HG02981 (cell line): ENCODE results near the gene CYP46A1.
"Not testable (repeated sequence)": the region's sequence is repeated elsewhere in the genome, so short reads cannot be mapped to it uniquely, and the experiment has no call there.

Source experiments
- ATAC-seq: cut with Tn5 transposase; IDR thresholded peaks from one replicate; pipeline ENCODE4 v1.9.1; 2021; ENCODE audit warnings: mild to moderate bottlenecking, moderate library complexity; ENCODE audit not compliant: unreplicated experiment

CYP46A1 gene

DNA sequence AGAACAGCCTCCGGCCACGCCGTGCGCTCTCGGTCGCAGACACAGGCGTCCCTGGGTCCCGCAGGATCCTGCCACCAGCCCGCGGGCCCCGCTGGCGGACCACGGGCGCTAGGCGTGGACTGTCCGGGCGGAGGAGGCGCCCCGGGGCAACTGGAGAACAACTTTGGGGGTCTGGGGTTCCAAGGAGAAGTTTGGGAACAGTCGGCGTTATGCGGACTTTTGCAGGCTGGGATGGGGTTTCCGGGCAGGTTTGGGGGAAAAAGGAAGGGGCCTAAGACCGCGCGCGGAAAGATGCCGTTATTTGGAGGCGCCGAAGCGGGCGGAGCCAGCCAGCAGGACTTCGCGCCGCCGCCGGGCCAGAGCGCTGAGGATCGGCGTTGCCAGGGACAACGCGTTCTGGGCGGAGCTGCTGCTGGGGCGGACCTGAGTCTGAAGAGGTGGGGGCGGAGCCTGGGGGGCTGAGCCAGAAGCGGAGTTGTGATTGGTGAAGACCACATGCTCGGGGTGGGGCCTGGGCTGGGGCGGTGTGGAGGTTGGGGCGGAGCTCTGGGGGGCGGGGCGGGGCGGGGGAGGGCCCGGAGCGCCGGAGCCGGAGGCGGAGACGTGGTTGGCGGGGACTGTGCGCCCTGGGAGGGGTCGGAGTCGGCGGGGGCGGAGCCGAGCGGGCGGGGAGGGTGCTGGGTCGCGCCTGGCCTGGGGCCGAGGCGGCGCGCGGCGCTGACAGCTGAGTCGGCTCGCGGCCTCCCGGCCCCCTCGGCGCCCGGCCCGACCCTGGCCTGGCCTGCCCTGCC, at the start of gene CYP46A1:
Gene CYP46A1 (plus strand): TSS at position 680 of the 791 bp plus-strand sequence. CDS start 120 bp downstream, outside the sequence.
- ATAC-seq: peak; percentile 94

DNA sequence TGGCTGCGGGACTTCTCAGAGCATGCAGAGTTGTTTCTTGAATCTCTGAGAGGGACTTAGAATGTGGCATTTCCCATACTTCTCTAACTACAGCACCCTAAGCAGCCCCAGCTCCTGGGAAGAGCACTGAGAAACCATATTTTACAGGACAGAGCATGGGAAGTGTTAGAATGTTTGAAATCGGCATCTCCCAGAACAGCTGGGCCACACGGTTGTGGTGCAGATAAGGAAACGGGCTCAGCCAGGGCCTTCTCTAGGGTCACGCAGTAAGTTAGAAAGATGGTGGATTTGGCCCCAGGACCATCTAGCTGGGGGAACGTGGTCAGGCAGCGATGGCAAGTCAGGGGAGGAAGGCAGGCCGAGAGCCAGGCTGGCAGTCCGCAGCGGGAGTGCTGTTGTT, 49.7 kb upstream of the CYP46A1 start:
- no peak for ATAC-seq

DNA sequence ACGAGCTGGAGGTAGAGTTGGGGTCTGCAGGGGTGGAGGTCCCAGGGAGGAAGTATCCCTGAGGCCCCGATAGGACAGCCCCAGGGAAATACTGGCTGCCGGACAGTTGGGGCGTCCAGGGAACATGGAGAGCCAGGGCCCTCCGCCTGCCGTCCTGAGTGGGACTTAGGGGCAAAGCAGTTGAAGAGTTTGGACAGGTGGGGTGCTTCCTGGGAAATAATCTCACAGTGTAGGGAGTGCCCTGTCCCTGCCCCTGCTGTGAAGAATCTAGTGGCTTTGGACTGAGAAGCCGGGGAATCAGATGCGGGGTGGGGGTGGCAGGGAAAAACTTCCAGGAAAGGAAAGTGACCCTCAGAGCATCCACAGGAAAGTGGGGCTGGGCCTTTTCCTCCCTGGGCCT, 49.0 kb upstream of the CYP46A1 start:
- no peak for ATAC-seq

DNA sequence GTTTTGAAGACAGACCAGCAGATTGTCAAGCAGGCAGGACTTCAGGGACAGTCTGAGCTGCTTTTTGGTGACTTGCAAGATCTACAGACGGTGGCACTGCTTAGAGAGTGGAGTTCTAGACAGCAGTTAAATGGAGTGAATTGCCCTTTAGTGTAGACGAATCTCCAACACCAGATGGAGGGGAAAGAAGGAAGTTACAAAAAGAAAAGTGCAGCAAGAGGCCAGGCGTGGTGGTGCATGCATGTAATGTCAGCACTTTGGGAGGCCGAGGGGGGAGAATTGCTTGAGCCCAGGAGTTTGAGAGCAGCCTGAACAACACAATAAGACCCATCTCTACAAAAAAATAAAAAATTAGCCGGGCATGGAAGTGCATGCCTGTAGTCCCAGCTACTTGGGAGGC, 47.6 kb upstream of the CYP46A1 start:
- ATAC-seq: no peak

DNA sequence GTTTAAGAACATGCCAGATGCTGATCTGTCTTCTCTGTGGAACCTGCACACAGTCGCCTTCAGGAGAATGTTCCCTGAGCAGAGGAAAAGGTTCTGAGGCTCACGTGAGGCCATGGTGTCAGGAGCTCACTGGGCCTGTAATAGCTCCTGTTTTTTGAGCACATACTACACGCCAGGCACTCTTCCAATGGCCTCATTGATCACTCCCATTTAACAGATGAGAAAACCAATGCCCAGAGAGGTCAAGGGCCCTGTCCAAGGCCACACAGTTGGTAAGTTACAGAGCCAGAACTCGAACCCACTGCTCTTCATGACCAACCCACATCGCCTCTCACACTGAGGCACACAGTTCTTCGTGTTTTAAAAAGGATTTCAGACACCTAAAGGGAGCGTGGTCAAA, 46.5 kb upstream of the CYP46A1 start:
- ATAC-seq: no peak

DNA sequence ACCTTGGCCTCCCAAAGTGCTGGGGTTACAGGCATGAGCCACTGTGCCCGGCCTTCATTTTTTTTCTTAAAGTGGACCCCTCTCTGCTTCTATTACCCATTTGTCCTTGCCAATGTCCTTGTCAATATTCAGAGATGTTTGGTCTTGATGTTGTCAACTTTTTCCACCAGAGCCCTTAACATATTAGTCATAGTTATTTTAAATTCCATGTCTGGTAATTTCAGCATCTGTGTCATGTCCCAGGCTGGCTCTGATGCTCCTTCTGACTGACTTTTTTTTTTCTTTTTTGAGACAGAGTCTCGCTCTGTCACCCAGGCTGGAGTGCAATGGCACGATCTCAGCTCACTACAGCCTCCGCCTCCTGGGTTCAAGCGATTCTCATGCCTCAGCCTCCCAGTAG, 41.3 kb upstream of the CYP46A1 start:
- not testable (repeated sequence) for ATAC-seq

DNA sequence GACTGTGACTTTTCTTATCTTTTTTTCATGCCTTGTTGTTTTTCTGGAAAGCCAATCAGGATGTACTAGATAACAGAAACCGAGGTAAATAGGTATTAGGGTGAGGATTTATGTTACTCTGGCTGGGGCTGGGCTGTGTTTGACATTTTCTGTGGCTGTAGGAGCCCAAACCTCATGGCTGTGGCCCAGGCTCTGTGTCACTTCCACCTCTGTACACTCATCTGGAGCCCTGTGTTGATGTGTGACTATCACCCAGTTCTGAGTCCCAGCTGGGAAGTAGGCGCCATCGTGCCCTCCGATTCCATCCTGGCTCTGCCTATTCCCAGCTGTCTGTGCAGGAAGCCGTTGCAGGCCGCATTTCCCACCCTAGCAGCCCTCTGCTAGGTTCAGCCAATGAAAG, 40.8 kb upstream of the CYP46A1 start:
- ATAC-seq: no peak

DNA sequence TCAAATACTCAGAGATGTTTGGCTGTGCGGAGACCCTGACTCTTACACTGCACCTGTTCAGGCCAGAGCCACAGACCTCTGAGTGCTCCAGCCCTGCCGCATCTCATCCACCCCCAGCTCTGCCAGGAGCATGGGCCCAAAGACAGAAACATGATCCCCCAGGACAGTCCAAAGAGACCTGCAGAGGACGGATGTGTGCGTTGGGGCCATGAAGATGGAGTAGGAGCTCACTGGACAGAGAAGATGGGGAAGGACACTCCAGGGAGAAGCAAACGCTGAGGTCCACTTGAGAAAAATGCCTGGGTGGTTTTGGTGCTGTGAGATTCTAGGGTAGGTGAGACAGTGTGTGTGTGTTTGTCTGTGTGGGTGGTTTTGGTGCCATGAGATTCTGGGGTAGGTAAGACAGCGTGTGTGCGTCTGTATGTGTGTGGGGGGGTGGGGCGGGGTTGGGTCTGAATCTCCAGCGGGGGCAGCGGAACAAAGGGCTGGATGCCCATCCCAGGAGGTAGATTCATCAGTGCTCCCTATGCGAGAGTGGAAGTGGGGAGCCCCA, 40.0 kb upstream of the CYP46A1 start:
- ATAC-seq: no peak

DNA sequence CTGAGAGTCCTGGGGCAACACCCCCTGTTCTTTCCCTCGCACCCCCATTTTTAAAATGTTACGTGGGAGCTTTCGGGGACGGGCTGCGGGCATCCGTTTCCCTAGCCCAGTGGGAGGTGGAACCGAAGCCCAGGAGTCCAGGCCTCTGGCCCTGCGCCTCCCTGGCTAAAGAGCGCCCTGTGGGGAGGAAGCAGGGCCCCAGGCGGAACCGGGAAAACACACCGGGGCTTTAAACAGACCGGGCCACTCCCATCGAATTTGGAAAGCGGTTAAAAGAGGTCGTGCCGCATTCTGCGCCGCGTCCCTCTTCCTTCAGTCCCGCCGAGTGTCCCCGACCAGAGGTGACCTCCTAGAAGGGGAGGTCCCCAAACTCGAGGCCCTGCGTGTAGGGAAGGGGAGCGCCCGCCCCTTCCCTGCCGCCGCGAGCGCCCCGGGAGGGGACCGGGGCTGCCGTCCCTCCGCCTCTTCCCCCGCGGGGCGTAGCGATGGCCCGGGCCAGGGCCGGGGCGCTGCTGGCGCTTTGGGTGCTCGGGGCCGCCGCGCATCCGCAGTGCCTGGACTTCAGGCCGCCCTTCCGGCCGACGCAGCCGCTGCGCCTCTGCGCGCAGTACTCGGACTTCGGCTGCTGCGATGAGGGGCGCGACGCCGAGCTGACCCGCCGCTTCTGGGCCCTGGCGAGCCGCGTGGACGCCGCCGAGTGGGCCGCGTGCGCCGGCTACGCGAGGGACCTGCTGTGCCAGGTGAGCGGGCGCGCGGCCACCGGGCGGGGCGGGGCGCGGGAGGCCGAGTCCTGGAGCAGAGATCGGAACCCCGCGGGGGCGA, 39.2 kb upstream of the CYP46A1 start, which contains the start of gene HHIPL1:
Gene HHIPL1 (plus strand): TSS at position 407 of the 822 bp plus-strand sequence. CDS start 79 bp downstream, at position 486.
- ATAC-seq: no peak

DNA sequence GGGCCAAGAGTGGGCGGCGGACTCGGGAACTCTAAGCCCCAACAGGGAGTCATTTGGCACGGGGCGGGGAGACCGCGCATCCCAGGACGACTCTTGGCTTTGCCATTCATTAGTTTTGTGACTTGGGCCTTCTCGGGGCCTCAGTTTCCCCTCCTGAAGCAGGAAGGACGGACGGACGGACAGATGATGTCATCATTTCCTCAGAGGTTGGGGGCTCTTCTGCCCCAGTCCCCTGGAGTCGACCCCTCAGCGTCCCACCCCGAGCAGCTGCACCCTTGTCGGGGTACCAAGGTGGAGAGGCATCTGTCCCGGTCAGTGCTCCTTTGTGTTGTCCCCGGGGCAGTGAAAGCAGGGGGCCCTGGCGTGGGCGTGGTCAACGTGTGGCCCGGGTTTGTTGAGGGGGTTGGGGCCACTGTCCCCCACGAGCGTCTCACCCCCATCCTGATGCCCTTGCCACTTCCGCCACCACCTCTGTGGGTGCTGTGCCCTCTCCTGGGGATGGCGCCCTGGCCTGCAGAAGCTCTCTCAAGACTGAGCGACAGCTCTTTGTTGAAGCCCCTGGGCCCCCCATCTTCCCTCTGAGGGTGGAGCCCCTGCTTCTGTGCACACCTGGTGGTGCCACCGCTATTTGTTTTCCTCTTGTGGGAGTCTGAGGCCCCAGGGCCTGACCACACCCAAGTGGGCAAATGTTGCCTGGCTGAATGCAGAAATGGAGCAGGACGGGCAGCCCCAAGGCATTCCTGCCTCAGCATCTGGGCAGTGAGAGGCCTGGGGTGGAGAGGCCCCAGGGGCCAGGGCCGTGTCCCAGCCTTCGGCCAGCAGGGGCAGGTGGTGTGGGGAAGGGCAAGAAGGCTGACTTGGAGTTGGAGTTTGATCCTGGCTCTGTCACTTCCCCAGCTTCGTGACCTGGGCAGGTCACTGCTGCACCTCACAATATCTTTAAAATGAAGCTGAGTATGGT, 38.3 kb upstream of the CYP46A1 start:
- ATAC-seq: no peak

DNA sequence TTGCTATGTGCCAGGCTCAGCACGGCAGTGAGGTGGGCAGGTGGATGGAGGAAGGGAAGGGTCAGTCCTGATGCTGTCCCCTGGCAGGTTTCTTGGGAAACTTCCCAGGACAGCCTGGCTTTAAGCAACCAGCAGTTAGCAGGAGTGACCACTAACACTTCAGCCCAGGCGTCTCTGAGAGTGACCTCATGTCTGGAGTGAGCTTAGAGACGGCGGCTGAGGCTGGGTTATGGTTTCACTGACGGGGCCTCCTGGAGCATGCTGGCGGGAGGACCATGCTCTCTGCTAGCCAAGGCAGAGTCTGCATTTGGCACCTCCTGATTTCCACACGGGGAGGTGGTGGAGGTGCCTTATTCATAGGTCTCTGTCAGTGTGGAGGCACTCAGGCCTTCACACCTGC, 36.7 kb upstream of the CYP46A1 start:
- no peak for ATAC-seq

DNA sequence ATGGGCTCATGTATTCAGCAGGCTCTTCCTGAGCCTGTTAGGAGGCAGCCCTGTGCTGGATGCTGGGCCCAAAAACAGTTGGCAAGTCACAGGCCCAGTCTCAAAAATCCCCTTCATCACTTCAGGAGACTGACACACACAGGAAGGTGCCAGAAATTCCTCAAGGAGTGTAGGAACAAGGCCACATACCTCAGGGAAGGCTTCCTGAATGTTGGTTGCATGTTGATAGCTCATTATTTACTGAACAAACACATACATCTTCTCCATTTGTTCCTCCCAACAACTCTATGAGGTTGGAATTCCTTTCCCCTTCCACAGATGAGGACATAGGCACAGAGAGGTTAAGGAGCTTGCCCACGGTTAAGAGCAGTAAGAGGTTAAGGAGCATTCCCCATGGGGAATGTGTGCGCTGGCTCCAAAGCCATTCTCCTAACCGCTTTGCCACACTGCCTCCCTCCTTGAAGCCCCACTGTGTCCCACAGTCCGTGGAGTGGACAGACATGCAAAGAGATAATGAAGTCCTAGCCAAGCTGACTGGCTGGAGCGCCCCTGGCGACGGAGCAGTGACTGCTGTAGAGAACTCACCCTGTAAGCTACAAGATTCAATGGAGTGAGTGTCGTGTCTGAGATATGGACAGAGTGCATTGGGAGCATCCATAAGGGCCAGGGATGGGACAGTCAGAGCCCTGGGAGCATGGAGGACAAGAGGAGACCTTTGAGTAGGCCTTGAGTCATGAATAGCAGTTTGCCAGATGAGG, 35.9 kb upstream of the CYP46A1 start:
- ATAC-seq: no peak

DNA sequence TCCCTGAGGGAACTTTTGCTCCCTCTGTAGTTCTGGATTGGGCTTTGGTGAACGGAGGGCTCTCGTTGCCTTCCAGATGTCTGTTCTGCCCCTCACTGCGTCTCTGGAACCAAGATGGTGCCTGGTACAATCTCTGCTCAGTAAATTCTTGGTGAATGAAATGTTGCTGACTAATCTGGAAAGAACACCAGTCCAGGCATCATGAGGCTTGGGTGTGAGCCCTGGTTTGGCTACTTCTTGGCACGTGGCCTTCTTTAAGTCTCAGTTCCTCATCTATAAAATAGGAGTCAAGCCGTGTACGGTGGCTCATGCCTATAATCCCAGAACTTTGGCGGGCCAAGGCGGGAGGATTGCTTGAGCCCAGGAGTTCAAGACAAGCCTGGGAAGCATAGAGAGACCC, 34.9 kb upstream of the CYP46A1 start:
- ATAC-seq: no peak

DNA sequence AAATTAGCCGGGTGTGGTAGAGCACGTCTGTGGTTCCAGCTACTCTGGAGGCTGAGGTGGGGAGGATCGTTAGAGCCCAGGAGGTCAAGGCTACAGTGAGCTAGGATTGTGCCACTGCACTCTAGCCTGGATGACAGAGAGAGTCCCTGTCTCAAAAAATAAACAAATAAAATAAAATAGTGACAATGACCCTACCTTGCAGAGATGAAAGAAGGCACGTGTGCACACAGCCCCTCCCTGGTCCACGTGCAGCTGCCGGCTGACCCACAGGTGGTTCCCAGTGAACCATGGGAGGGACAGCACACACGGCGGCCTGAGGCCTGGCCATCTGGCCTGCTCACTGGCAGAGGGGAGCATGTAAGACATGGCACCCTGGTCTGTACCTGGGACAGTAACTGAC, 34.5 kb upstream of the CYP46A1 start:
- ATAC-seq: no peak

DNA sequence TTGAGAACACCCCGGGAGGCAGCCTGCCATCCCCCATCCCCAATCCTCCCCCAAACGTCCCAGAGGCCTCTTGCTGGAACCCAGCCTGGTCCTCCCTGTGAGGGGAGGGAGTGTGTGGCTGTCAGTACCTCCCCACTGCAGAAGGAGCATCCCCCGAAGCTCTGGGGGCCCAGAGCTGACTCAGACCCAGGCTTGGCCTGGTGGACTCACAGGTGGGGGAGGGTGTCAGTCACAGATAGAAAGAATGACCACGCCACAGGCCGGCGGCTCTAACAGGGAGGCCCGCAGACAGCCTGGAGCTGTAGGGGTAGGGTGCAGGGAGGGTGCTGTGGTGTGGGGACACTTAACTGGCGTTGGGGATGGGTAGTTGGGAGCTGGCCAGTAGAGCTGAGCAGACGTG, 33.9 kb upstream of the CYP46A1 start:
- no peak for ATAC-seq

DNA sequence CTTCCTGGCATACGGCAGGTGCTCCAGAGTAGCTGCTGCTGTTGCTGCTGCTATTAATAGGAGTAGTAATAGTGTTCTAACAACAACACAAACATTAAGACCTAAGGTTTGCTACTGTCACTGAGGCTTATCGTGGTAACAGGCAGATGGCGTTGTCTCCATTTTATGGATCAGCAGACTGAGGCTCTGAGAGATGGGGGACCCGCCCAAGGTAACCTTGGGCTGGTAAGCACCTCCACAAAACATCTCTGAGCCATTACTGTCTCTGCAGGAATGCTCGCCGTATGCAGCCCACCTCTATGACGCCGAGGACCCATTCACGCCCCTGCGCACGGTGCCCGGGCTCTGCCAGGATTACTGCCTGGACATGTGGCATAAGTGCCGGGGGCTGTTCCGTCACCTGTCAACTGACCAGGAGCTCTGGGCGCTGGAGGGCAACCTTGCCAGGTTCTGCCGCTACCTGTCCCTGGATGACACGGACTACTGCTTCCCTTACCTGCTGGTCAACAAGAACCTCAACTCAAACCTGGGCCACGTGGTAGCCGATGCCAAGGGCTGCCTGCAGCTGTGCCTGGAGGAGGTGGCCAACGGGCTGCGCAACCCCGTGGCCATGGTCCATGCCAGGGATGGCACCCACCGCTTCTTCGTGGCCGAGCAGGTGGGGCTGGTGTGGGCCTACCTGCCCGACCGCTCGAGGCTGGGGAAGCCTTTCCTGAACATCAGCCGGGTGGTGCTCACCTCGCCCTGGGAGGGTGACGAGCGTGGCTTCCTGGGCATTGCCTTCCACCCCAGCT, 31.9 kb upstream of the CYP46A1 start:
- no peak for ATAC-seq

DNA sequence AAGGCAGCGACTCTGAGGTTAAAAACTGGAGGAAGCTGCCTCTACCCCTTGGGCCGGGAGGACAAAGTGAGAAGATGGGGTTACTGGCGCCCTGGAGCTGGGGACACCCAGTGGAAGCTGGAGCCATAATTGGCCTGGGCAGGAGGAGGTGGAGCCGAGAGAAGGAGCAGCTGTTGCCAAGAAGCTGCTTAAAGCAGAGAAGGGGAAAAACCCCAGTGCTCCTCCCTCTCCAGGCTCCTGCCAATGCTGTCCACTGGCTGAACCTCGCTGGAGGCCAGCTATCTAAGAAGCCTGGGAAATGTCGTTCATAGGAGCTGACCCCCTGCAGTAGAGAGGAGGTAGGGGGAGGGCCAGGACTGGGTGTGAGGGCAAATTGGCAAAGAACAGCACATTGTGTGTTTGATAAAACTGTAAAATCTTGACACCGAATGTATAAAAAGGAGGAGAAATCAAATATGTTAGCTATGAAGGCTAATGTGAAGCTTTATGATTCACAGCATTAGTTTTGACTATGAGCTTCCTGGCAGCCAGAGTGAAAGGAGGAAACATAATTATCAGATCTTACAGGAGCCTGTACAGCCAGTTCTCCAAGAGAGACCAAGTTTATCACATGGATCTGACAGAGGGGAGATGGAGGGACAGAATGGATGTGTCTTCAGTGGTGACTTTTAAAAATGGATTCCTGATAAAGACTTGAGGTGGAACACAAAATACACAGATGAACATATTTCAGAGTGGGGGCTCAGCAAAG, 29.7 kb upstream of the CYP46A1 start:
- no peak for ATAC-seq

DNA sequence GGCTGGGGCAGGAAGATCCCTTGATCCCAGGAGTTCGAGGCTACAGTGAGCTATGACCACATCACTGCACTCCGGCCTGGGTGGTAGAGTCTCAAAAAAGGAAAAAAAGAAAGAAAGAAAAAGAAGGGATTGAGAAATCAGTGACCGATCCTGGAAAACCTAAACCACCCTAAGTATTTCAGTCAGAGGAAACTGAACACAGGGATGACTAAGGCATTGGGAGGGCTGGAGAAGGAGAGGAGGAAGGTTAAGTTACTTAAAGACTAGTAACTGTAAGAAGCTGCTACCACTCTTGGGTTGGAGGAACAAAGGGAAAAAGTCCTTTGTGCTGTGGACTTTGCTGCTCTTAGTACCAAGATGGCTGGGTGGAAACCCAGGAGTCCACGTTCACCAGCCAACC, 28.6 kb upstream of the CYP46A1 start:
- ATAC-seq: no peak
